ENCODE results near the gene CDH3. TPM values are rescaled to one million over a fixed set of nuclear protein-coding genes. Genes with fewer than 3 reads are reported as not detected.

The CDH3 gene
- total RNA-seq, 1 experiment from 2014 or later = not detected

DNA sequence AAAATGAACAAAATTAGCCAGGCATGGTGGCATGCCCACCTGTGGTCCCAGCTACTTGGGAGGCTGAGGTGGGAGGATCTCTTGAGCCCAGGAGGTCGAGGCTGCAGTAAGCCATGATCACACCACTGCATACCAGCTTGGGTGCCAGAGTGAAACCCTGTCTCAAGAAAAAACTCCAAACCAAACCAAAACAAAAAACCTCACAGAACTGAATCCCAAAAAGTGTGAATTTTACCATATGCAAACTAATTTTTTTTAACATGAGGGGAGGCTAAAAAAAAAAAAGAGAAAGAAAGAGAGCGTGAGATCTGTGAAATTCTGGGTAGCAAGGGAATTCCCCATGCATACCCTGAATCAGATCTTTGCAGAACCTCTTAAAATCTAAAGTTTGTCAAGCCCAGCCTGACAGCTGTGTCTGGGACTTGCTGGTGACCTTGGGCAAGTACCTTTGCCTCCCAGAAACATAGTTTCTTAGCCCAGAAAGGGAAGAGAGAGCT is 74.9 kb downstream of the CDH3 start:
- Histone ChIP-seq H3K27me3 (replicated peaks; ENCODE audit: insufficient read depth, low read depth, low read length, poor library complexity) (no peaks in the 10 kb centered on the region), H3K27ac (ENCODE audit: low read depth, low read length, poor library complexity, severe bottlenecking) (no peak overlapping the region), H3K36me3 (ENCODE audit: insufficient read depth, low read length, poor library complexity, severe bottlenecking) (no peaks in the 10 kb centered on the region), H3K4me3 (ENCODE audit: low read depth, low read length, poor library complexity, severe bottlenecking) (no peak overlapping the region), H3K4me1 (ENCODE audit: insufficient read depth, low read length, poor library complexity, severe bottlenecking) (no peaks in the 10 kb centered on the region), H3K9me3 (ENCODE audit: low read depth, low read length, poor library complexity, severe bottlenecking) (no peaks in the 10 kb centered on the region)
- DNase-seq (ENCODE audit: low spot score) = no peak
- TF ChIP-seq EZH2 (IDR thresholded peaks at IDR 0.05; ENCODE audit: borderline replicate concordance, low read depth, low read length, poor library complexity, severe bottlenecking) = no peak
- TF ChIP-seq, protein P1, sequence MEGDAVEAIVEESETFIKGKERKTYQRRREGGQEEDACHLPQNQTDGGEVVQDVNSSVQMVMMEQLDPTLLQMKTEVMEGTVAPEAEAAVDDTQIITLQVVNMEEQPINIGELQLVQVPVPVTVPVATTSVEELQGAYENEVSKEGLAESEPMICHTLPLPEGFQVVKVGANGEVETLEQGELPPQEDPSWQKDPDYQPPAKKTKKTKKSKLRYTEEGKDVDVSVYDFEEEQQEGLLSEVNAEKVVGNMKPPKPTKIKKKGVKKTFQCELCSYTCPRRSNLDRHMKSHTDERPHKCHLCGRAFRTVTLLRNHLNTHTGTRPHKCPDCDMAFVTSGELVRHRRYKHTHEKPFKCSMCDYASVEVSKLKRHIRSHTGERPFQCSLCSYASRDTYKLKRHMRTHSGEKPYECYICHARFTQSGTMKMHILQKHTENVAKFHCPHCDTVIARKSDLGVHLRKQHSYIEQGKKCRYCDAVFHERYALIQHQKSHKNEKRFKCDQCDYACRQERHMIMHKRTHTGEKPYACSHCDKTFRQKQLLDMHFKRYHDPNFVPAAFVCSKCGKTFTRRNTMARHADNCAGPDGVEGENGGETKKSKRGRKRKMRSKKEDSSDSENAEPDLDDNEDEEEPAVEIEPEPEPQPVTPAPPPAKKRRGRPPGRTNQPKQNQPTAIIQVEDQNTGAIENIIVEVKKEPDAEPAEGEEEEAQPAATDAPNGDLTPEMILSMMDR (conservative IDR thresholded peaks at IDR 0.05; ENCODE audit: low read depth, low read length) = no peak
- ChIA-PET POLR2A (ENCODE audit: low non-redundant PET) (no interaction called here), CTCF (no interaction called here)
- no TSS peak for BruUV-seq (replicated peaks)
- intact Hi-C loops (cut with micrococcal nuclease; ENCODE audit: unreplicated experiment) = no loop called here

DNA sequence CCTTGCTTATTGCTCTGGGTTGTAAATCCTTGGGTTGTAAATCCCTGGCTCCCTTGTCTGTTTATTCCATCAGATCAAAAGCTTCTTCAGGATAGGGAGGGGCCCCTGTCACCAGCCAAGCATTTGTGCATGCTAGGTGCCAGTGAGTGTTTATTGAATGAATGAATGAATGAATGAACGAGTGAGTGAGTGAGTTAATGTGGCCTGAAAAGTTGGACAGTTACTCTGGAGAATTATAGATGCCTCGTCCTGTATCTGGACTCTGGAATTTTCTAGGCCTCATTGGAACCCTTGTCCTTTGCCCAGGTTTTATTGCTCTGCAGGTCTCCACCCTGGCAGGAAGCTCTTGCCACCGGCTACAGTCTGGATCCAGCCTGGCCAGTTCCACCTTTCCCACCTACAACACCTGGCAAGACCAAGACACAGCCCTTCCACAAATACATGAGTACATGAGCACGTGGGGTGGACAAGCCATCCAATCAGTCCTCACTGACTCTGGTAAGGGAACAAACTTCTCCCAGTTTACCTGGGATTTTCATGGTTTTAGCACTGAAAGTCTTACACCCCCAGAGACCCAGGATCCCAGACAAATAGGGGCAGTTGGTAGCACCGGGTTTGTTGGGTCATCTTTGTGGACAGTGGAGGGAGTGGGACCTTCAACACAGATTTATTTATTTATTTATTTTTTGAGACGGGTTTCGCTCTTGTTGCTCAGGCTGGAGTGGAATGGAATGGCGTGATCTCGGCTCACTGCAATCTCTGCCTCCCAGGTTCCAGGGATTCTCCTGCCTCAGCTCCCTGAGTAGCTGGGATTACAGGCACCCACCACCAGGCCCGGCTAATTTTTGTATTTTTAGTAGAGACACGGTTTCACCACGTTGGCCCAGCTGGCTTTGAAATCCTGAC is 77.3 kb downstream of the CDH3 start:
- Histone ChIP-seq H3K4me1 (ENCODE audit: insufficient read depth, low read length, poor library complexity, severe bottlenecking) (no peaks in the 10 kb centered on the region), H3K27ac (ENCODE audit: low read depth, low read length, poor library complexity, severe bottlenecking) (no peak overlapping the region), H3K4me3 (ENCODE audit: low read depth, low read length, poor library complexity, severe bottlenecking) (no peak overlapping the region), H3K27me3 (replicated peaks; ENCODE audit: insufficient read depth, low read depth, low read length, poor library complexity) (no peaks in the 10 kb centered on the region), H3K36me3 (ENCODE audit: insufficient read depth, low read length, poor library complexity, severe bottlenecking) (no peaks in the 10 kb centered on the region), H3K9me3 (ENCODE audit: low read depth, low read length, poor library complexity, severe bottlenecking) (no peaks in the 10 kb centered on the region)
- ChIA-PET CTCF (no interaction called here), POLR2A (ENCODE audit: low non-redundant PET) (no interaction called here)
- TF ChIP-seq, protein P1 (conservative IDR thresholded peaks at IDR 0.05; ENCODE audit: low read depth, low read length) = no peak
- TF ChIP-seq EZH2 (IDR thresholded peaks at IDR 0.05; ENCODE audit: borderline replicate concordance, low read depth, low read length, poor library complexity, severe bottlenecking) = no peak
- intact Hi-C loops (cut with micrococcal nuclease; ENCODE audit: unreplicated experiment) = no loop called here
- no peak for DNase-seq (ENCODE audit: low spot score)
- no TSS peak for BruUV-seq (replicated peaks)

DNA sequence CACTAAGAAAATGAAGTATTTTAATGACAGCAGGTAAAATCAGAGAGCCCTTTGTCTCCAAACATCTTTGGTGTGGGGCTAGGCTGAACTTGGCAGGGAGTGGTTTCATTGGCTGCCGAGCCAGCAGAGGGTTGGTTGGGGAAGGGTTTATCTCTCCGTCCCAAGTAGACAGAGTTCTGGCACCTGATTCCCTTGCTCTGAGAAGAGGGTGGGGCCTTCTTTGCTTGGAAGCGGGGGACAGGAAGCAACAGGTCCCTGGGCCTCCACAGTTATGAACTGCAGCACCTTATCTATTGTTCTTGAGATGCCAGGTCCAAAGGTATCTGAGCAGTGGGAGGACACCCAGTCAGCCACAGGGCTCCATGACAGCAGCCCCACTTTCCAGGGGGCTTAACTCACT is 79.7 kb downstream of the CDH3 start:
- no peak for DNase-seq (ENCODE audit: low spot score)
- ChIA-PET POLR2A (ENCODE audit: low non-redundant PET) (no interaction called here), CTCF (no interaction called here)
- Histone ChIP-seq H3K36me3 (ENCODE audit: insufficient read depth, low read length, poor library complexity, severe bottlenecking) (no peaks in the 10 kb centered on the region), H3K4me1 (ENCODE audit: insufficient read depth, low read length, poor library complexity, severe bottlenecking) (no peaks in the 10 kb centered on the region), H3K9me3 (ENCODE audit: low read depth, low read length, poor library complexity, severe bottlenecking) (no peaks in the 10 kb centered on the region), H3K4me3 (ENCODE audit: low read depth, low read length, poor library complexity, severe bottlenecking) (no peak overlapping the region), H3K27ac (ENCODE audit: low read depth, low read length, poor library complexity, severe bottlenecking) (no peak overlapping the region), H3K27me3 (replicated peaks; ENCODE audit: insufficient read depth, low read depth, low read length, poor library complexity) (no peaks in the 10 kb centered on the region)
- TF ChIP-seq, protein P1 (conservative IDR thresholded peaks at IDR 0.05; ENCODE audit: low read depth, low read length) = no peak
- no peak for TF ChIP-seq EZH2 (IDR thresholded peaks at IDR 0.05; ENCODE audit: borderline replicate concordance, low read depth, low read length, poor library complexity, severe bottlenecking)
- no TSS peak for BruUV-seq (replicated peaks)
- intact Hi-C loops (cut with micrococcal nuclease; ENCODE audit: unreplicated experiment) = no loop called here
